Kidney epithelial cell (primary cell): ENCODE results near the gene NNT. TPM values are rescaled to one million over a fixed set of nuclear protein-coding genes. Genes with fewer than 3 reads are reported as not detected.
"Not testable (repeated sequence)": the region's sequence is repeated elsewhere in the genome, so short reads cannot be mapped to it uniquely, and the experiment has no call there.

Experiments used
- DNase-seq: peaks from one replicate; pipeline ENCODE4 v3.0.0-alpha.2; 2010; ENCODE audit warnings: low read depth
- H3K27me3 ChIP-seq: 2 replicates; pipeline ENCODE4 v1.6.0; 2011; ENCODE audit warnings: low read length; ENCODE audit not compliant: control insufficient read depth, insufficient read depth
- H3K36me3 ChIP-seq: 2 replicates; pipeline ENCODE4 v1.5.1; 2011; ENCODE audit warnings: low read length; ENCODE audit not compliant: control insufficient read depth, insufficient read depth
- H3K4me3 ChIP-seq: 2 replicates; pipeline ENCODE4 v1.5.1; 2011; ENCODE audit warnings: low read depth, mild to moderate bottlenecking, control low read depth, low read length
- CTCF ChIP-seq: IDR thresholded peaks from 2 replicates; pipeline ENCODE4 v1.5.1; 2011; ENCODE audit warnings: mild to moderate bottlenecking, moderate library complexity, low read length, control low read depth, inconsistent platforms; ENCODE audit not compliant: insufficient read depth, poor library complexity, severe bottlenecking
- total RNA-seq: library from RNA; depleted of rRNA; stranded (reverse); fragments of >200 nt; gene quantifications from 2 replicates; pipeline ENCODE4 v1.2.3, GENCODE V29; 2015

Gene NNT
- total RNA-seq, 1 donor from 2014 or later = 41.4 TPM

GRCh38 chr5:43702815-43703214 is 99.8 kb downstream of the NNT start:
- no peak for DNase-seq
- H3K27me3 ChIP-seq = no peaks in the 10 kb centered on the region
- H3K36me3 ChIP-seq = no peaks in the 10 kb centered on the region
- TF ChIP-seq CTCF = no peak
- no peak overlapping the region for H3K4me3 ChIP-seq

- no peaks in the 10 kb centered on the region for H3K27me3 ChIP-seq
- DNase-seq = no peak
- H3K36me3 ChIP-seq = no peaks in the 10 kb centered on the region
- TF ChIP-seq CTCF = no peak
- no peak overlapping the region for H3K4me3 ChIP-seq
These were observed 101.3 kb downstream of the NNT start for GRCh38 chr5:43704243-43704642.

DNA sequence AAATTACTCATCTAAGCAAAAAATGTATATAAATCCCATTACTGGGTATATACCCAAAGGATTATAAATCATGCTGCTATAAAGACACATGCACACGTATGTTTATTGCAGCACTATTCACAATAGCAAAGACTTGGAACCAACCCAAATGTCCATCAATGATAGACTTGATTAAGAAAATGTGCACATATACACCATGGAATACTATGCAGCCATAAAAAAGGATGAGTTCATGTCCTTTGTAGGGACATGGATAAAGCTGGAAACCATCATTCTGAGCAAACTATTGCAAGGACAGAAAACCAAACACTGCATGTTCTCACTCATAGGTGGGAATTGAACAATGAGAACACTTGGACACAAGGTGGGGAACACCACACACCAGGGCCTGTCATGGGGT is 103.6 kb downstream of the NNT start:
- H3K27me3 ChIP-seq, H3K36me3 ChIP-seq, DNase-seq, H3K4me3 ChIP-seq: not testable (repeated sequence)

- Histone ChIP-seq H3K27me3 (no peaks in the 10 kb centered on the region), H3K4me3 (no peak overlapping the region), H3K36me3 (no peaks in the 10 kb centered on the region)
- peak; percentile 12 for DNase-seq
- no peak for TF ChIP-seq CTCF
These were observed 108.5 kb downstream of the NNT start for GRCh38 chr5:43711496-43711895.

- DNase-seq = no peak
- H3K27me3 ChIP-seq = no peaks in the 10 kb centered on the region
- no peak overlapping the region for H3K4me3 ChIP-seq
- no peak for TF ChIP-seq CTCF
- no peaks in the 10 kb centered on the region for H3K36me3 ChIP-seq
These were observed 109.1 kb downstream of the NNT start for GRCh38 chr5:43712081-43712480.

DNA sequence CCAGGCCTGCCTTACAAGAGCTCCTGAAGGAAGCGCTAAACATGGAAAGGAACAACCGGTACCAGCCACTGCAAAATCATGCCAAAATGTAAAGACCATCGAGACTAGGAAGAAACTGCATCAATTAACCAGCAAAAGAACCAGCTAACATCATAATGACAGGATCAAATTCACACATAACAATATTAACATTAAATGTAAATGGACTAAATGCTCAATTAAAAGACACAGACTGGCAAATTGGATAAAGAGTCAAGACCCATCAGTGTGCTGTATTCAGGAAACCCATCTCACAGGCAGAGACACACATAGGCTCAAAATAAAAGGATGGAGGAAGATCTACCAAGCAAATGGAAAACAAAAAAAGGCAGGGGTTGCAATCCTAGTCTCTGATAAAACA is 116.8 kb downstream of the NNT start:
- not testable (repeated sequence) for H3K27me3 ChIP-seq, DNase-seq, H3K36me3 ChIP-seq, H3K4me3 ChIP-seq

GRCh38 chr5:43728581-43728980 is 125.6 kb downstream of the NNT start:
- no peak for TF ChIP-seq CTCF
- no peak for DNase-seq

More at GRCh38 chr5:43728581-43728980, 125.6 kb downstream of the NNT start:
- H3K4me3 ChIP-seq = no peak overlapping the region
- no peaks in the 10 kb centered on the region for H3K36me3 ChIP-seq
- H3K27me3 ChIP-seq = no peaks in the 10 kb centered on the region
